Measurements from ENCODE around the gene JAKMIP3.
"Not testable (repeated sequence)": the region's sequence is repeated elsewhere in the genome, so short reads cannot be mapped to it uniquely, and the experiment has no call there.

- TF ChIP-seq CTCF, POLR2A (IDR thresholded peaks at IDR 0.05): not testable (repeated sequence)
These were observed 27.5 kb downstream of the JAKMIP3 start for GRCh38 chr10:132093236-132093635.
